IPS-18c (cell line): ENCODE measurements around the gene FKBP6.
"Not testable (repeated sequence)": the region's sequence is repeated elsewhere in the genome, so short reads cannot be mapped to it uniquely, and the experiment has no call there.

Source experiments
- H3K4me3 ChIP-seq: 2 replicates; pipeline ENCODE4 v1.7.0; 2013; ENCODE audit warnings: low read depth, mild to moderate bottlenecking, low read length, moderate library complexity; ENCODE audit not compliant: insufficient read depth
- H3K9me3 ChIP-seq: one replicate; pipeline ENCODE4 v1.6.1; 2013; ENCODE audit warnings: mild to moderate bottlenecking, low read length, moderate library complexity; ENCODE audit not compliant: control insufficient read depth, insufficient read depth

Gene FKBP6

DNA sequence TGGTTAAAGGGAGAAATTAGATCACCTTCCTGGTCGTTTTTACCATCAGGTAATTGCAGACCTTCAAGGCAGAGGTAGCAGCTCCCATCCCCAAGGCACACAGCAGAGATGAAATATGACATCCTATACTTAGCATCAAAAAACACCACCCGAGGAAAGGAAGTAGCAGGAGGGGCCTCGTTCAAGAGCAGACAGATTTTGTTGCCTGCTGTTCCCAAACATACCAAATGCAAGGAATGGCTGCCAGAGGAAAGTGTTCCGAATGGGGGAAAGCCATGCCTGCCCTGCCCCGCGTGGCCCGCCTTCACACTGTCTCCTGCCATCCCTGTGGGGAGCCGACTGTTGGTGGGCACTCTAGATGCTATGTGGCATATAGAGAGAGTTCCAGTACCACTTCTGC is 18.0 kb downstream of the FKBP6 start:
- Histone ChIP-seq H3K4me3 (no peak overlapping the region), H3K9me3 (no peaks in the 10 kb centered on the region)

DNA sequence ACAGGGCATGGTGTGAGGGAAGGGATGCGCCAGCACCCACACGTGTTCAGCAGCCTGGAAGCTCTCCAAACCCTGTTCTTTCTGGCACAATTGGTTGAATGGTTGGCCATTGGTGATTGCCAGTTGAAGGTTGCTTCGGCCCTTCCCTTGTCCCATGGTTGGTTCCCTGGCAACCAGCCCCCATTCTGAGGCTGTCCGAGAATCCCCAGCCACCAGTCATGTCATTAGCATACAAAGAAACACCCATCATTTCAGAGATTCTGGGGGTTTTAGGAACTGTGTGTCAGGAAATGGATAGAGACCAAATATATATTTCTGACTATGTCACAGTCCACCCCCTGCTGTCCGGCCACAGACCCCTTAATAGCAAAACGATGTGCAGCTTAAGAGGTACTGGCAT is 21.8 kb downstream of the FKBP6 start:
- Histone ChIP-seq H3K4me3 (no peak overlapping the region), H3K9me3 (no peaks in the 10 kb centered on the region)

DNA sequence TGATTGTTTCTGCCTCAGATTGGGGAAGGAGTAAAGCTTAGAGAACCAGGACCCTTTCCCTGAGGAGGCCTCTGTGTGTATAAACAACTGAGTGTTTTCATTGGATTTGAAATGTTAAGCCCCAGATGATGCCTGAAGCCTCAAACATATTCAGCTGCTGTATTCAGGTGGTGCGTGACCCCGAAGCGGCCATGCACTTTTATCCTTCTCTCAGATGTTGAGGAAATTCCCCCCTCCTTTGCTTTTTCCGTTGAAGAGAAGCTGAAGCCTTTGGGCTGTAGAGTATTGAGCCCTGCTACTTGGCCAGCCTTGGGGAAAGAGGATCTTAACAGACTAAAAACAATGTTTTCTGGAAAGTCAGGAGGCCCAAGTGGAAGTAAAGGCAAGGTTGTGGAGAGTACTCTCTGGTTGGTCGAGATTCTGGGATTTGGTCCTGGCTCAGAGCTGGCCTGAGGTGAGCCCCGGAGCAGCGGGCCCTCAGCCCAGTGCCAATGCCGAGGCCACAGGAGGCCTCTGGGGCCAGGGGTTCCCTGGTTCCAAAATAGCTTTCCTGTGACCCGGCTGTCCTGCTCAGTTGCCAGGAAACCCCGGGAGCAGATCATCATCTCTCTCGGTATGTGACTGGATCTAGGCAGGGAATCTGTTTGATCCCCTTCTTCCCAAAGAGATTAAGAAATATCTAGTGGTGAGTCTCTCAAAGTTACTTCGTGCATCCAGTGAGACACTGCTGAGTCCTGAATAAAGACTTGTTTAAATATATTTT is 22.5 kb downstream of the FKBP6 start:
- Histone ChIP-seq H3K4me3 (no peak overlapping the region), H3K9me3 (no peaks in the 10 kb centered on the region)

DNA sequence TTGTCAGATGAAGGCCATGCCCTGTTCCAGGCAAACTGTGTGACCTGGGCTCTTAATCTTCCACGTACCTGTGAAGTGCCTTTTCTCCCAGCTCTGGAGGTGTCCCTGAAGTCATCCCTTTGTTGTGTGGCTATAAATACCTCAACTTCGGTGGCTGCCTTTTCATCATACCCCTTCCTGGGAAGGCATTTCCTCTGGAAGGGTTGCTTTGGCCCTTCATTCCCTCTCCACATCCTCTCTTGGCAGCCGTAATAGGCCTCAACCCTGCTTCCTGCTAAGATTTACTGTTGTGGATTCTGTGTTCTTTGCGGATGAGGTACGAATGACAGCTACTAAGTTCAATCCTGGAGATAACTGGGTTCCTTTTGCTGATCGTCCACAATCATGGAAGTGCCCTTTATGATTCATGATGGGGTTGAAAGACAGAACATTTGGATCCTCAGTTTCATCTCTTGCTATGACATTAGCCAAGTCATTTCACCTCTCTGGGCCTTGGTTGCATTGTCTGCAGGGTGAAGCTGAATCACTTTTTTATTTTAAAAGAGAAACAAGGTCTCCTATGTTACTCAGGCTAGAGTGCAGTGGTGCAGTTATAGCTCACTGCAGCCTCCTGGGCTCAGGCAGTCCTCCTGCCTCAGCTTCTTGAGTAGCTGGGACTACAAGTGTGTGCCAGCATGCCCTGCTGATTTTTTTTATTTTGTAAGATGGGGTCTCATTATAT is 23.6 kb downstream of the FKBP6 start:
- Histone ChIP-seq H3K4me3 (no peak overlapping the region), H3K9me3 (no peaks in the 10 kb centered on the region)

DNA sequence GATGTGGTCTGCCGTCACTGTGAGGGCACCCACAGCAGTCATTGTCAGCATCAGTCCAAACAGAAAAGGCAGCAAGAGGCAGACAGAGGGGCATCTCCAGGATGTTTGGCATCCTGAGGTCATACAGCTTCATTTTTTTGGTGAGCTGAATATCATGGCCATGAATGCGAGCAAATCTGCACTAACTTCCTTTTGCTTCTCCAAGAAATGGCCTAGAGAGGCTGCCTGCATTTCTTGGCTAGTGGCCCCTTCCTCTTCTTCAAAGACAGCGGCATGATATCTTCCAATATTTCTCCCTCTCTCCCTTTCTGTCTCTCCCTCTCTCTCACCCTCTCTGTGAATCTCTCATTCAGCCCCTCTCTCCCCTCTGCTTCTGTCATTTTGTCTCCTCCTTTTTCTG is 24.8 kb downstream of the FKBP6 start:
- Histone ChIP-seq H3K4me3 (no peak overlapping the region; the same call in 1 of the 2 replicates), H3K9me3 (no peaks in the 10 kb centered on the region)

DNA sequence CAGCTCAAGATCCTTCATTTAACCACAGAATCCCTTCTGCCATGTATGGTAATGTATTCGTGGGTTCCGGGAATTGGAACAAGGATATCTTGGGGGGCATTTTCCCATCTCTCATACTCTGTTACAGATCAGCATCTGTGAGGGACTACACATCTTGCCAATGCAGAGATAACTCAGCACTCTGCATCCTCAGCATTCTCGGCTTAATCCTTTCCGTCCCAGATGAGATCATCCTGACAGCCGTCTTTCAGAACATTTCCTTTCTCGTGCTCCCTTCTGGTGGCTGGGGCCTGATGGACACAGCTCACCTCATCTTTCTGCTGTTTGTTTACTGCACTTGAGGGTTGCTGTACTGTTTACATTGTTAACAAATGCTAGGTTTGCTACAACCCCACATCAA is 25.3 kb downstream of the FKBP6 start:
- H3K4me3 ChIP-seq, result no peak overlapping the region

DNA sequence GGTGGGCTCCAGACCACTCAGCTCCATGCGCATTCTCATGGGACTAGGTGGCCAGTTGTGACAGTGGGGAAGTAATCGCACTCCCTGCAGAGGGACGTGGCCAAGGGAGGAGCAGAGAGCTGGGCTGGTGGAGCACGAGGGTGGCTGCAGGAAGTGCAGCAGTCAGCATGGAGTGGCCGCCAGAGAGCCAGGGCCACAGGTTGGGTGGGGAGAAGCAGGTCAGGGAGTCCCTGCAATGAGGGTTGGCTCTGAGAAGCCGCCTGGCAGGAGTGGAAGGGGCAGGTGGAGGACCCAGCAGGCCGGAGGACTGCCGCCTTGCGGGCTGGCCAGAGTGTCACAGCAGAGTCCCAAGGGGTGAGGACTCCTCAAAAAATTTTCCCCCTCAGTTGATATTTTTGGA is 26.2 kb downstream of the FKBP6 start:
- Histone ChIP-seq H3K4me3 (no peak overlapping the region), H3K9me3 (no peaks in the 10 kb centered on the region)

More for the DNA sequence above, 25.3 kb downstream of the FKBP6 start:
- H3K9me3 ChIP-seq, result no peaks in the 10 kb centered on the region

DNA sequence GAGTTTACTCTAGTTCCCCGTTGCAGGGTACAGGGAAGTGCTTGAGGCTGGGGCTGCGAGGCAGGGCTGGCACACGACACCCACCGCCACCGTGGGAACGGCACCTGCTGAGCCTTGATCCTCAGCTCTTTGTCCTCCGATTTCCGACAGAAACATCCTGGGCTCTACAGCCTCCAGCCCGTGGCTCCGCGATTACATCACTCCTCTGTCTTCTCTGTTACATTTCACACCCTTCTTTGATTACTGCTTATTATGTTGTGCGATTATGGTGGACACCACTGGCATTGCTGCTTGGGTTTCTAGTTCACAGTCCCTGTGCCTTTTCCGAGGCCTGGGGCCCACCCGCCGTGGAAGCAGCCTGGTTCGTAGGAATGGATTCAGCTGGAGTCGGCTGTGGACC is 26.9 kb downstream of the FKBP6 start:
- H3K9me3 ChIP-seq, result no peaks in the 10 kb centered on the region
- no peak overlapping the region for H3K4me3 ChIP-seq

DNA sequence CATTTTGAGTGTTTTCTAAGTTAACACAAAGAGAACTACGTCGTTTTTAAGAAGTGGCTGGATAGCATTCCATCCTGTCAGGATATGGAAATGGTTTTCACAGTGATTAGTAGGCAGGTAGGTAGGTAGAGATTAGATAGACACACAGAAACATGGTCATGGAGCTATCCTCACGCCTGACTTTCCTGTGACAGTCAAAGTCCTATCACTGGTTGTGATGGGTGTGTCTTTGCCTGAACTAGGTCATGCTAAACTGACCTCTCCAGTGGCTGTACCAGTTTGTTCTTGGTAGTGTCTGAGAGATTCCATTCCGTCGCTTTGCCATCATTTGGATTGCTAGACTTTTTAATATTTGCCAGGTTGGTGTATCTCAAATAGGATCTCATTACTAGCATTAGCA is 28.2 kb downstream of the FKBP6 start:
- H3K4me3 ChIP-seq, result no peak overlapping the region

DNA sequence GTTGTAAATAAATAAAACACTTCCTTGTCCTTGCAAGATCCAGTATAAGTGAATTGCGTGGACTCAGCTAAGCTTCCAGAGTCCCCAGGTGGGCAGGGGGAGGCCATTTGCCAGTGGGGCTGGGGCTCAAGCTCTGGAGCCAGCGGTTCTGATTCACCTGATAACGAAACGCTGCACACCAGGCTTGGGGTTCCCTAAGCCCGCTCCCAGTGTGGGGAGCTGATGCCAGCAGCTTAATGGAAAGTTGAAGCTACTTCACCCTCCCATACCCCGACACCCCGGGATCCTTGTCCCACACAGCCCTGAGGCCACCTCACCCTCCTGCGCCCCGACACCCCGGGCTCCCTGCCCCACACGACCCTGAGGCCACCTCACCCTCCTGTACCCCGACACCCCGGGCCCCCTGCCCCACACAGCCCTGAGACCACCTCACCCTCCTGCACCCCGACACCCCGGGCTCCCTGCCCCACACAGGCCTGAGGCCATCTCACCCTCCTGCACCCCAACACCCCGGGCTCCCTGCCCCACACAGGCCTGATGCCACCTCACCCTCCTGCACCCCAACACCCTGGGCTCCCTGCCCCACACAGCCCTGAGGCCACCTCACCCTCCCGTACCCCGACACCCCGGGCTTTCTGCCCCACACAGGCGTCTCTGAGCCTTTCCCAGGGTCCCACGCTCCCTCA is 30.8 kb downstream of the FKBP6 start:
- H3K9me3 ChIP-seq, result no peaks in the 10 kb centered on the region
- no peak overlapping the region for H3K4me3 ChIP-seq

More for the DNA sequence above, 28.2 kb downstream of the FKBP6 start:
- no peaks in the 10 kb centered on the region for H3K9me3 ChIP-seq

DNA sequence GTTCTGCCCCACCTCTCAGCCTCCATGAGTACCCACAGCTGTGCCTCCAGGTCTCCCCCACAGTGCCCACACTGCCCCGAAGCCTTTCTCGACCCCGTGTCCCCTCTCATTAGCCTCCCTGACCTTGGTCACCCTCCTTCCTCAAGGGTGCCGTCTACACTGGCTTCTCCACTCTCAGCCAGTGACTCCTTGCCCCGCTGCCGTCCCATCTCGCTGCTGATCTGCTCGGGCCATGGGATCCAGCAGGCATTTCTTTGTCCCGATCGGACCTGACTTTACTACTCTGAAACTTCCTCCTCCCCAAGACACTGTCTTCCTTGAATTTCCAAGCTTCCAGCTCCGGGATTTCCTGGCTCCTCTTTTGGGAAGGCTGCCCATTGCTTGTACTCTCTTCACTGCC is 31.3 kb downstream of the FKBP6 start:
- Histone ChIP-seq H3K4me3 (no peak overlapping the region), H3K9me3 (no peaks in the 10 kb centered on the region)

DNA sequence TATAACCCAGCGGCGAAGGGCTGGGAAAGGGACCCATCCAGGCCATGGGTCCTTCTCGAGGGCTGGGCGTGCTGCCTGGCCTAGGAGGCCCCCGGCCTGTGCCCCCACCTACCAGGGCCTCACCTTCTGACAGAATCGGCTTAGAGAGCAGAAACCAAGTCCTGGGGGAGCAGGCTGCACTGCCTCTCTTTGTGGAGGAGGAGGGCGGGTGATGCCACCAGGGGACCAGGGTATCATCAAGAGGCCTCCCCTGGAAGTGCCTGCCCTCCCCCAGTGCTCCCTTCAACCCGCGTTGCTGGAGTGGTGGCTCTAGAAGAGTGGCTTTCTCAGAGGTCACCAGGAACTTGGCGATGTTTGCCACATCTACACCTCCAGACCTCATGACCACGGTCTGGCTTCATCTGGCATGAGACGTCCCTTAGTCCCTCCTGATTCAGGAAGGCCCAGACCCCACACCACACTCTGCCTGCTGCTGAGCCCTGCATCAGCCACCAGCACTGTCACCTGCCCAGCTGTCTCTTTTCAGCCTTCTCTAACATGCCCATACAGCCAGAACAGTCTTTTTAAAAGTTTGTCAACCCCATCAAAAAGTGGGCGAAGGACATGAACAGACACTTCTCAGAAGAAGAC is 31.9 kb downstream of the FKBP6 start:
- H3K4me3 ChIP-seq, result no peak overlapping the region
- no peaks in the 10 kb centered on the region for H3K9me3 ChIP-seq

DNA sequence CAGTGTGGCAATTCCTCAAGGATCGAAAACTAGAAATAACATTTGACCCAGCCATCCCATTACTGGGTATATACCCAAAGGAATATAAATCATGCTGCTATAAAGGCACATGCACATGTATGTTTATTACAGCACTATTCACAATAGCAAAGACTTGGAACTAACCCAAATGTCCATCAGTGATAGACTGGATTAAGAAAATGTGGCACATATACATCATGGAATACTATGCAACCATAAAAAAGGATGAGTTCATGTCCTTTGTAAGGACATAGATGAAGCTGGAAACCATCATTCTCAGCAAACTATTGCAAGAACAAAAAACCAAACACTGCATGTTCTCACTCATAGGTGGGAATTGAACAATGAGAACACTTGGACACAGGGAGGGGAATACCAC is 32.6 kb downstream of the FKBP6 start:
- H3K9me3 ChIP-seq, H3K4me3 ChIP-seq: not testable (repeated sequence)

DNA sequence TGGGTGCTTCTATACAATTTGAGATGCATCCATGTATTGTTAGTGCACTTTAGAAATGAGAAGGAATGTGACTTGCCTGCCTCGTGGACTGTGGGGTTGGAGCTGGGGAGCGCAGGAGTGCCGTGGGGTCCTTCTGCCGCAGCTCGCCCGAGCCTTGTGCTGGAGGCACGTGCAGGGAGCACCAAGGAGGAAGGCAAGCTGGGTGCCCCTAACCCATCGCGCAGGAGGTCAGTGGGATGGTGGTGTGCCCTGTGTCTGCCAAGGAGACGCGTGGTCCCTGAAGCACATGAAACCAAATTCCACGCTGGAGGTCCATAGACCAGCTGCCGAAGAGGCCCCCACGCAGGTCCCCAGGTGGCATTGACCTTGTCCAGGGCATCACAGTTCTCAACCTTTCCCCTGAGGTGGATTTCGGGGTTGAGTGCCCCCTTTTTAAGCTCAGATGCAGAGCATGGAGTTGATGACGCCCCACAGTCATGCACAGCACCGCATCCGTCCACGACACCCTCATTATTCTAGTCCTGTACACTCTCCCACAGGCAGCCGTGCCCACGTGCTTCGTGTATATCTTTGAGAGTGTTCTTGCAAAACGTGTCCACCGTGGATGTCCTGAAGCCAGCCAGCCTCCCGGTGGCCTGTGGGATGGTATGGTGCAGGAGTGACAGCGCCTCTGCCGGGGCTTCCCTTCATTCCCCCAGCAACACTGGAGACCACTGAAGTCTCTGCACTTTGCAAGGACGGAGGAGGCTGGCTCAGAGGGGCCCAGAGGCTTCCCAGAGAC is 35.5 kb downstream of the FKBP6 start:
- Histone ChIP-seq H3K4me3 (no peak overlapping the region), H3K9me3 (no peaks in the 10 kb centered on the region)

DNA sequence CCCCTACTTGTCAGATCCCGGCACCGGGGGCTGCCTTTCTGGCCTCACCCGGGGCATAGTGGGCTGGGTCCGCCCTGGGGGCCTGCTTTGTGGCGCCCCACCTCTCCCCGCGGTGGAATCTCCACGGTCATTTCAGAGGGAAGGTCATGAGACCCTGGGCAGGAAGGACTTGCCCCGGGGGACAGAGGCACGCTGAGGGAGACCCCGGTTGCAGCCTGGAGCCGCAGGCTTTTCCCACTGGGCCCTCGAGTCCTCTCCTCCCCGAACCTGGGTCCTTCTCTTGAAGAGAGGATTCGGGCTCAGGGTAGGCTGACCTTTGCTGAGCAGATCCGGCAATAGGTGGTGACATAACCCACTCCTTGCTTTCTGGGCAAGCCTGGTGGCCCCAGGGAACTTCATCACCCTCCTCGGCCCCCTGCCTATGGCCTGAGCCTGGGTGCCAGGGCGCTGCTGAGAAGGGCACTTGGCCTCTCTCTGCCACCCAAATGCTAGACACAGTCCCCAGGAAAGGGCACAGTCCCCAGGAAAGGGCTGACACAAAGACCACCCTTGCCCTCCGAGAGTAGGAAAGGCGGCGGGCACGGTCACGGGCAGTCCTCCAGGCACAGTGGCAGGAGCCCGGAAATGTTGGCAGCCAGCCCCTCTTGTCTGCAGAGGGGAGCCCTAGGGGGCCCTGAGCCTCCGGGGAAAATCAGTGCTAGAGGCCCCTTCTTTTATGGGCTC is 36.2 kb downstream of the FKBP6 start:
- H3K9me3 ChIP-seq, result no peaks in the 10 kb centered on the region
- H3K4me3 ChIP-seq, result no peak overlapping the region

DNA sequence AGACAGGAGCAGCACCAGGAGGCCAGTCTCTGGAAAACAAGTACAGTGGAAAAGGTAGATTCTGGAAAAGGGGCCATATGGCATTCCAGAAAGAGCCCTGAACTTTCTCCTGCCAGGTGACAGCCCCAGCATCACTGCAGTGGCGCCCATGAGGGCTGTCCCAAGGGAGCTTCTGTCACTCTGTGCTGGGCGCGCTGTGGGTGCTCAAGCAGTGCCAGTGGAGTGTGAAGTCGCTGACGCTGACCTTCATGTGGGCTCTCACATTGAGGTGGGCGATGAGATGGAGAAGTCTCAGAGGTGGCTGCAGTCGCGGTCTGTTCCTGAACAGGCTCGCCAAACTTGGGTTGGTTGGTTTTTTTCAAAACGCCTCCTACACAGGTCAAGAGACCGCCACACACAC is 38.2 kb downstream of the FKBP6 start:
- H3K4me3 ChIP-seq, result no peak overlapping the region
- no peaks in the 10 kb centered on the region for H3K9me3 ChIP-seq
